HUES64 (cell line): Measurements from ENCODE around the gene WDFY1.

Experiments used
- H3K27ac ChIP-seq: 2 replicates; pipeline ENCODE4 v1.7.0; 2013; ENCODE audit warnings: low read depth, low read length, inconsistent platforms
- H3K27me3 ChIP-seq: 2 replicates; pipeline ENCODE4 v1.6.1; 2013; ENCODE audit warnings: mild to moderate bottlenecking, low read length; ENCODE audit not compliant: insufficient read depth
- H3K36me3 ChIP-seq: 2 replicates; pipeline ENCODE4 v1.6.1; 2013; ENCODE audit warnings: mild to moderate bottlenecking, low read length; ENCODE audit not compliant: insufficient read depth
- H3K4me1 ChIP-seq: 2 replicates; pipeline ENCODE4 v1.6.1; 2013; ENCODE audit warnings: mild to moderate bottlenecking, low read length, moderate library complexity; ENCODE audit not compliant: insufficient read depth
- H3K4me3 ChIP-seq: 2 replicates; pipeline ENCODE4 v1.5.1; 2013; ENCODE audit warnings: mild to moderate bottlenecking, low read length, moderate library complexity
- H3K9ac ChIP-seq: 2 replicates; pipeline ENCODE4 v1.6.1; 2013; ENCODE audit warnings: mild to moderate bottlenecking, low read depth, low read length
- H3K9me3 ChIP-seq: 2 replicates; pipeline ENCODE4 v1.6.1; 2013; ENCODE audit warnings: low read depth, low read length; ENCODE audit not compliant: insufficient read depth
- WGBS: fragments of 150-250, 120-280 bp; methylation state at CpG from one replicate; pipeline ENCODE4 v1.1.7; 2013; ENCODE audit warnings: missing lambda C conversion rate; 5-methylcytosine and 5-hydroxymethylcytosine counted together

WDFY1 gene

GRCh38 chr2:223928113-223929006 is 16.8 kb downstream of the WDFY1 start:
- H3K9me3 ChIP-seq = peaks cover 5% of the 10 kb centered on the region; the same call in 1 of the 2 replicates
- peaks cover 17% of the 10 kb centered on the region for H3K4me1 ChIP-seq
- H3K9ac ChIP-seq = no peak overlapping the region
- H3K27ac ChIP-seq = no peak overlapping the region
- no peak overlapping the region for H3K4me3 ChIP-seq
- peaks cover 13% of the 10 kb centered on the region; the same call in 1 of the 2 replicates for H3K36me3 ChIP-seq
- 95% methylated on average over 7 of the region's 7 CpGs for WGBS
- no peaks in the 10 kb centered on the region for H3K27me3 ChIP-seq

DNA sequence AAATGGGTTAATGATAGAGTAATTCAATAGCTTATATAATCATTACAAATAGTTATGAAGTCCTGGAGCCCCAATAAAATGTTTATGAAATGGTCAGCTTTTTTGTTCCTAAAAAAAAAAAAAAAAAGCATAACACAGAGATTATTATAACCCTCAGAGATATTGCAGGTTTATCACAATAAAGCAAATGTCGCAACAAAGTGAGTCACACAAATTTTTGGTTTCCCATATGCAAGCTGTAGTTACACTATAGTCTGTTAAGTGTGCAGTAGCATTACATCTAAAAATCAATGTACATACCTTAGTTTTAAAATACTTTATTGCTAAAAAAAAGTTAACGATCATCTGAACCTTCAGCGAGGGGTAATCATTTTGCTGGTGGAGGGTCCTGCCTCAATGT is 20.0 kb downstream of the WDFY1 start:
- peaks cover 13% of the 10 kb centered on the region; the same call in 1 of the 2 replicates for H3K36me3 ChIP-seq
- WGBS = 94% methylated on average over 3 of the region's 3 CpGs
- no peak overlapping the region for H3K4me3 ChIP-seq
- peaks cover 5% of the 10 kb centered on the region; the same call in 1 of the 2 replicates for H3K4me1 ChIP-seq
- H3K27ac ChIP-seq = no peak overlapping the region
- H3K9me3 ChIP-seq = peaks cover 5% of the 10 kb centered on the region; the same call in 1 of the 2 replicates
- H3K9ac ChIP-seq = no peak overlapping the region
- no peaks in the 10 kb centered on the region for H3K27me3 ChIP-seq

DNA sequence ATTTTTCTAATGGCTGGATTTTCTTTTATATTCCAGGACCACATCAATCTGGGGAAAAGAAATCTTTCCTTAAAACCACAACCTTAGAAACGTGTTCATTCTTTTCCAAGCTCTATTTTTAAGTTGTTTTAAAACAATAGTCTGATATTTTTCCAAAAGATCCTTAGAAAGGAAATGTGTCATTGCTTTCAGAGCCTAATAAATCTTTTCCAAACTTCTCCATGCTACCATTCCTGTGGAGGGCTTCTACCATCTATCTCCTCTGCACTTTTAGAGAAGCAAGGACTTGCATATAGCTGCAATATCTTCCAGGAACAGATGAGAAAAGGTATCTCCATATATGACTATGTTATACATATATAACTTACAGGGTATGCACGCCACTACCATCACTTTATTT is 21.2 kb downstream of the WDFY1 start:
- Histone ChIP-seq H3K4me3 (no peak overlapping the region), H3K4me1 (no peaks in the 10 kb centered on the region), H3K27me3 (no peaks in the 10 kb centered on the region), H3K9me3 (peaks cover 5% of the 10 kb centered on the region; the same call in 1 of the 2 replicates), H3K27ac (no peak overlapping the region), H3K36me3 (peaks cover 13% of the 10 kb centered on the region; the same call in 1 of the 2 replicates), H3K9ac (no peak overlapping the region)
- 91% methylated on average over 1 of the region's 2 CpGs for whole genome bisulfite sequencing

DNA sequence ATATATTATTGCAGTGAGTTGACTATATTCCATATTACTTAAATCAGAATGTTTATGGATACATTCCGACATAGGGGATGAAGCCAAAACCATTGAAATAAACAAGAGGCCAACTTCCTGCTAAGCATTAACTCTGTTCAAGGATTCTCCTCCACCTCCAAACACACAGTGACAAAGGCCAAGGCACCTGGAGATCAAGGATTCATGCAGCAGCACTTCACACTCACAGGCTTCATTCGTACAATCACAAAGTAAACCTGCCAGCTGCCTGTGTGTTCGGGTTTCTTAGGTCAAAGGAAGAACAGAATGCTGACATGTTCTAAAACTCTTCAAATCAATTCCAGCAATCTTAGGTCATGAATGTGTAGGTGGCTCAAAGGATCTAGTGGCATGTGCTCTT is 22.8 kb downstream of the WDFY1 start:
- Histone ChIP-seq H3K9me3 (peaks cover 5% of the 10 kb centered on the region; the same call in 1 of the 2 replicates), H3K27ac (no peak overlapping the region), H3K36me3 (peaks cover 15% of the 10 kb centered on the region), H3K4me3 (no peak overlapping the region), H3K9ac (no peak overlapping the region), H3K27me3 (no peaks in the 10 kb centered on the region), H3K4me1 (no peaks in the 10 kb centered on the region)
- WGBS = 95% methylated on average over 3 of the region's 3 CpGs

GRCh38 chr2:223921204-223921603 is 23.9 kb downstream of the WDFY1 start:
- Histone ChIP-seq H3K27ac (no peak overlapping the region), H3K36me3 (peaks cover 16% of the 10 kb centered on the region; the same call in 1 of the 2 replicates), H3K4me1 (no peaks in the 10 kb centered on the region), H3K4me3 (no peak overlapping the region), H3K27me3 (no peaks in the 10 kb centered on the region), H3K9ac (no peak overlapping the region), H3K9me3 (no peaks in the 10 kb centered on the region)

DNA sequence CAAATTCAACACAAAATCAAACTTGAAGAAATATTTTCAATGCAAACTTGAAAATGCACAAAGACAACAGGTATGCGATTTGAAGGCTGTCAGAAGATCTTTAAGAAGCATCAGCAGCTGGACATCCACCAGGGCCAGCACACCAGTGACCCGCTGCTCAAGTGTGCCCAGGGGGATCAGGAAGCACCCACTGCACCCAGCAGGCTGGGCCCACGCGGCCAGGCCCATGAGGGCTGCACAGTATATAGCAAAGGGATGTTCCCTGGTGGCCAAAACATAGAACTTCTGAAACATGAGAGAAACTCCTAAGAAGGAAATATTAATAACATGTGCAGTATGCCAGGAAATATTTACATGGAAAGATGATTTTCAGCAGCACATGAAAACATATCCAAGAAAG is 25.0 kb downstream of the WDFY1 start:
- no peaks in the 10 kb centered on the region for H3K9me3 ChIP-seq
- 95% methylated on average over 4 of the region's 4 CpGs for WGBS
- H3K4me3 ChIP-seq = no peak overlapping the region

GRCh38 chr2:223918671-223919134 is 26.4 kb downstream of the WDFY1 start:
- no peak overlapping the region for H3K27ac ChIP-seq
- H3K27me3 ChIP-seq = no peaks in the 10 kb centered on the region
- H3K36me3 ChIP-seq = peaks cover 22% of the 10 kb centered on the region
- no peaks in the 10 kb centered on the region for H3K9me3 ChIP-seq
- H3K9ac ChIP-seq = no peak overlapping the region
- WGBS = 95% methylated on average over 11 of the region's 11 CpGs
- H3K4me3 ChIP-seq = no peak overlapping the region
- no peaks in the 10 kb centered on the region for H3K4me1 ChIP-seq

More for the DNA sequence above, 25.0 kb downstream of the WDFY1 start:
- Histone ChIP-seq H3K27me3 (no peaks in the 10 kb centered on the region), H3K36me3 (peaks cover 20% of the 10 kb centered on the region), H3K9ac (no peak overlapping the region), H3K27ac (no peak overlapping the region), H3K4me1 (no peaks in the 10 kb centered on the region)

GRCh38 chr2:223916181-223916920 is 28.8 kb downstream of the WDFY1 start:
- Histone ChIP-seq H3K4me3 (no peak overlapping the region), H3K36me3 (peaks cover 38% of the 10 kb centered on the region), H3K9me3 (no peaks in the 10 kb centered on the region), H3K27me3 (no peaks in the 10 kb centered on the region), H3K9ac (no peak overlapping the region), H3K27ac (no peak overlapping the region), H3K4me1 (no peaks in the 10 kb centered on the region)
- WGBS = 95% methylated on average over 8 of the region's 8 CpGs

DNA sequence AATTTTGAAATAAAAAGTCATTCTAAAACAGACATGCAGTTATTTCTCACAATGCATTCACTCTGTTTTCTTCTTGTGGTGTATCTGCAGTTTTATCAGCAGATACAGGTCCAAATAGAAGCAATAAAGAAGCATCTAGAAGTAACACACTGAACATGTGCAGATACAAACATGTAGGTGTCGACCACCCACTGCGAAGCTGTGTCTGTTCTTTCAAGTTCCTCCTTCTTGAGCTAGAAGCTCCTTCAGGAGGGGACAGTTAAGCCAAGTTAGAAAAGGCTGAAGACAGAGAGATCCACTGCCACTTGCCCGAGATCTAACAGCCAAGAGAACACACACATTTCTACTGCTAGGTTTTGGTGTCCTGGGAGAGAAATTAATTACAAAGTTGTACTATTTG is 30.1 kb downstream of the WDFY1 start:
- Histone ChIP-seq H3K27me3 (no peaks in the 10 kb centered on the region), H3K9ac (no peak overlapping the region), H3K9me3 (no peaks in the 10 kb centered on the region), H3K36me3 (peaks cover 38% of the 10 kb centered on the region), H3K4me1 (no peaks in the 10 kb centered on the region; the same call in 1 of the 2 replicates), H3K4me3 (no peak overlapping the region), H3K27ac (no peak overlapping the region)
- 94% methylated on average over 2 of the region's 3 CpGs for WGBS

DNA sequence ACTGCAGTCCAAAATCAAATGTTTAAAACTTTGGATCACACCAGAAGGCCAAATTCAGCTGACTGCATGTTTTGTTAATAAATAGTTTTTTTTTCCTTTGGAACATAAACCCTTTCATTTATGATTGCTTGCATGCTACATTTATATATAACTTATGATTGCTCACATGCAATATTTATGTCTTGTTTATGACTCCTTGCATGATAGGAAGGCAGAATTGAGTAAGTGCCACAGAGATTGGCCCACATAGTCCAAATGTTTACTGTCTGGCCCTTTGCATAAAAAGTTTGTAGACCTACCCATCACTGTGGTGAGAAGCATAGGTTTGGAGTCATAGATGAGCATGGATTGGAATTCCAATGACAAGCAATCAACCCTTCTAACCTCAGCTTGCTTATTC is 30.8 kb downstream of the WDFY1 start:
- Histone ChIP-seq H3K9me3 (no peaks in the 10 kb centered on the region), H3K27me3 (no peaks in the 10 kb centered on the region), H3K4me1 (peaks cover 3% of the 10 kb centered on the region; the same call in 1 of the 2 replicates), H3K9ac (no peak overlapping the region), H3K36me3 (peaks cover 38% of the 10 kb centered on the region), H3K4me3 (no peak overlapping the region), H3K27ac (no peak overlapping the region)
